Measurements from ENCODE around the gene TENM4. TPM values are rescaled to one million over a fixed set of nuclear protein-coding genes. Genes with fewer than 3 reads are reported as not detected.

TENM4 gene
- total and polyA plus RNA-seq, 2 of the 13 experiments (the other 11 are each of a cell fraction or from before 2014, with no cell fraction given) = not detected

- no peak overlapping the region for H3K27ac ChIP-seq (ENCODE audit: extremely low read length, insufficient read depth, low read length)
- H3K79me2 ChIP-seq (ENCODE audit: insufficient read depth, low read length) = no peaks in the 10 kb centered on the region
- WGBS (ENCODE audit: low lambda C conversion rate) = 19% methylated on average over 3 of the region's 3 CpGs
- H3K4me3 ChIP-seq (replicated peaks in 1 of 3; ENCODE audit: insufficient read depth in 1 of 3, low read depth in 2 of 3, low read length in 3 of 3) = no peak overlapping the region
- no peak overlapping the region for H2AFZ ChIP-seq (ENCODE audit: low read length)
- POLR2A ChIA-PET = no interaction called here
- CTCF ChIA-PET (ENCODE audit: low intra/inter-chr PET ratio, low total read pairs) = no interaction called here
- no peaks in the 10 kb centered on the region for H3K9me3 ChIP-seq (ENCODE audit: low read length)
- no peaks in the 10 kb centered on the region for H3K36me3 ChIP-seq (replicated peaks in 1 of 2; ENCODE audit: control insufficient read depth in 1 of 2, insufficient read depth in 2 of 2, low read length in 2 of 2)
- no peak for FAIRE-seq
- BruUV-seq (replicated peaks) = no TSS peak
- H3K27me3 ChIP-seq (ENCODE audit: control insufficient read depth in 1 of 2, insufficient read depth in 2 of 2, low read length in 2 of 2) = peaks cover 0 to 7% of the 10 kb centered on the region in 2 experiments; a peak in 1 of 5 replicates
- no peak overlapping the region for H3K9ac ChIP-seq (ENCODE audit: insufficient read depth, low read depth, low read length)
- no peaks in the 10 kb centered on the region for H4K20me1 ChIP-seq (ENCODE audit: insufficient read depth, low read length)
- no peaks in the 10 kb centered on the region for H3K4me1 ChIP-seq (ENCODE audit: insufficient read depth, low read length)
- no peak overlapping the region for H3K4me2 ChIP-seq (ENCODE audit: low read depth, low read length)
- intact Hi-C loops (cut with micrococcal nuclease; ENCODE audit: unreplicated experiment) (no loop called here), in situ Hi-C loops (cut with HindIII; ENCODE audit: extremely low pct_ligation_motif_present, low pct_unique_long_range_greater_than_20kb) (no loop called here)
- ATAC-seq = no peak
- no peak for TF ChIP-seq HES4 (CRISPR knock-in tag; IDR thresholded peaks at IDR 0.05; ENCODE audit: borderline replicate concordance)
- no peak for TF ChIP-seq ZGPAT (CRISPR knock-in tag; IDR thresholded peaks at IDR 0.05)
- TF ChIP-seq NPAS2 (CRISPR knock-in tag; IDR thresholded peaks at IDR 0.05; ENCODE audit: borderline replicate concordance) = no peak
- no peak for TF ChIP-seq U2AF2 (IDR thresholded peaks at IDR 0.05; ENCODE audit: low read depth, low read length)
- TF ChIP-seq ZBTB39 (CRISPR knock-in tag; IDR thresholded peaks at IDR 0.05) = no peak
- no peak for TF ChIP-seq FUBP1 (CRISPR knock-in tag; IDR thresholded peaks at IDR 0.05; ENCODE audit: borderline replicate concordance)
- TF ChIP-seq MAFK (conservative IDR thresholded peaks at IDR 0.05 in 1 of 2, IDR thresholded peaks at IDR 0.05 in 1 of 2; ENCODE audit: low read length in 2 of 2) = no peak
- no peak for TF ChIP-seq ZNF225 (CRISPR knock-in tag; IDR thresholded peaks at IDR 0.05)
- no peak for TF ChIP-seq ZNF564 (CRISPR knock-in tag; IDR thresholded peaks at IDR 0.05)
- TF ChIP-seq RORA (CRISPR knock-in tag; IDR thresholded peaks at IDR 0.05) = no peak
- no peak for TF ChIP-seq EHMT2 (IDR thresholded peaks at IDR 0.05; ENCODE audit: borderline replicate concordance, low read depth, low read length)
- TF ChIP-seq ATRX (CRISPR knock-in tag; IDR thresholded peaks at IDR 0.05; ENCODE audit: borderline replicate concordance) = no peak
- no peak for TF ChIP-seq RARA (CRISPR knock-in tag; IDR thresholded peaks at IDR 0.05)
- TF ChIP-seq ZSCAN21 (CRISPR knock-in tag; IDR thresholded peaks at IDR 0.05; ENCODE audit: borderline replicate concordance) = no peak
- TF ChIP-seq ZNF441 (CRISPR knock-in tag; IDR thresholded peaks at IDR 0.05; ENCODE audit: borderline replicate concordance) = no peak
- no peak for TF ChIP-seq FOXJ3 (CRISPR knock-in tag; IDR thresholded peaks at IDR 0.05; ENCODE audit: borderline replicate concordance)
- TF ChIP-seq KAT8 (CRISPR knock-in tag; IDR thresholded peaks at IDR 0.05) = no peak
- no peak for TF ChIP-seq ZNF878 (CRISPR knock-in tag; IDR thresholded peaks at IDR 0.05)
- no peak for TF ChIP-seq SRF (IDR thresholded peaks at IDR 0.05; ENCODE audit: low read depth, low read length)
- DNase-seq (ENCODE audit: low spot score) = no peak
Observed at GRCh38 chr11:79198898-79199250, 242.0 kb downstream of the TENM4 start.

All from HepG2 (cell line).